Measurements from ENCODE around the gene VTI1A.

VTI1A gene

GRCh38 chr10:112628951-112629609 lies 182.1 kb downstream of the VTI1A start:
- H2AFZ ChIP-seq (ENCODE audit: low read depth), result no peak overlapping the region
- no peak overlapping the region for H3K4me3 ChIP-seq (IDR thresholded peaks at IDR 0.05; ENCODE audit: insufficient read depth, low read depth, low read length)
- H3K79me2 ChIP-seq (ENCODE audit: insufficient read depth, low read depth), result no peaks in the 10 kb centered on the region
- no peak for TF ChIP-seq CTCF (conservative IDR thresholded peaks at IDR 0.05; ENCODE audit: low read depth, low read length)
- H3K4me1 ChIP-seq (ENCODE audit: low read depth, poor library complexity, severe bottlenecking), result no peaks in the 10 kb centered on the region
- H4K20me1 ChIP-seq (ENCODE audit: insufficient read depth), result no peaks in the 10 kb centered on the region
- no peaks in the 10 kb centered on the region for H3K27me3 ChIP-seq (ENCODE audit: insufficient read depth, low read depth)
- no peaks in the 10 kb centered on the region for H3K36me3 ChIP-seq (ENCODE audit: insufficient read depth)
- no peak overlapping the region for H3K4me2 ChIP-seq
- H3K9ac ChIP-seq, result no peak overlapping the region
- no peak overlapping the region for H3K27ac ChIP-seq

- TF ChIP-seq CTCF (conservative IDR thresholded peaks at IDR 0.05; ENCODE audit: low read depth, low read length), result no peak
- H3K9ac ChIP-seq, result no peak overlapping the region
- no peaks in the 10 kb centered on the region for H3K79me2 ChIP-seq (ENCODE audit: insufficient read depth, low read depth)
- no peak overlapping the region for H3K27ac ChIP-seq
- H2AFZ ChIP-seq (ENCODE audit: low read depth), result no peak overlapping the region
- H3K27me3 ChIP-seq (ENCODE audit: insufficient read depth, low read depth), result no peaks in the 10 kb centered on the region
- no peaks in the 10 kb centered on the region for H3K4me1 ChIP-seq (ENCODE audit: low read depth, poor library complexity, severe bottlenecking)
- H3K36me3 ChIP-seq (ENCODE audit: insufficient read depth), result no peaks in the 10 kb centered on the region
- no peak overlapping the region for H3K4me2 ChIP-seq
- H3K4me3 ChIP-seq (IDR thresholded peaks at IDR 0.05; ENCODE audit: insufficient read depth, low read depth, low read length), result no peak overlapping the region
- H4K20me1 ChIP-seq (ENCODE audit: insufficient read depth), result no peaks in the 10 kb centered on the region
These were observed 184.7 kb downstream of the VTI1A start for GRCh38 chr10:112631501-112632400.

GRCh38 chr10:112634096-112634830 lies 187.2 kb downstream of the VTI1A start:
- H3K79me2 ChIP-seq (ENCODE audit: insufficient read depth, low read depth), result no peaks in the 10 kb centered on the region
- no peak overlapping the region for H3K27ac ChIP-seq
- H3K4me1 ChIP-seq (ENCODE audit: low read depth, poor library complexity, severe bottlenecking), result no peaks in the 10 kb centered on the region
- no peak for TF ChIP-seq CTCF (conservative IDR thresholded peaks at IDR 0.05; ENCODE audit: low read depth, low read length)
- H3K36me3 ChIP-seq (ENCODE audit: insufficient read depth), result no peaks in the 10 kb centered on the region
- no peak overlapping the region for H3K9ac ChIP-seq
- H2AFZ ChIP-seq (ENCODE audit: low read depth), result no peak overlapping the region
- H3K4me3 ChIP-seq (IDR thresholded peaks at IDR 0.05; ENCODE audit: insufficient read depth, low read depth, low read length), result no peak overlapping the region
- no peaks in the 10 kb centered on the region for H4K20me1 ChIP-seq (ENCODE audit: insufficient read depth)
- H3K4me2 ChIP-seq, result no peak overlapping the region
- no peaks in the 10 kb centered on the region for H3K27me3 ChIP-seq (ENCODE audit: insufficient read depth, low read depth)

GRCh38 chr10:112637901-112638300 lies 190.9 kb downstream of the VTI1A start:
- no peaks in the 10 kb centered on the region for H4K20me1 ChIP-seq (ENCODE audit: insufficient read depth)
- H3K4me2 ChIP-seq, result no peak overlapping the region
- H3K4me1 ChIP-seq (ENCODE audit: low read depth, poor library complexity, severe bottlenecking), result no peaks in the 10 kb centered on the region
- no peak overlapping the region for H3K9ac ChIP-seq
- TF ChIP-seq CTCF (conservative IDR thresholded peaks at IDR 0.05; ENCODE audit: low read depth, low read length), result no peak
- H3K4me3 ChIP-seq (IDR thresholded peaks at IDR 0.05; ENCODE audit: insufficient read depth, low read depth, low read length), result no peak overlapping the region
- H3K27me3 ChIP-seq (ENCODE audit: insufficient read depth, low read depth), result no peaks in the 10 kb centered on the region
- no peaks in the 10 kb centered on the region for H3K79me2 ChIP-seq (ENCODE audit: insufficient read depth, low read depth)
- no peak overlapping the region for H2AFZ ChIP-seq (ENCODE audit: low read depth)
- H3K27ac ChIP-seq, result no peak overlapping the region
- no peaks in the 10 kb centered on the region for H3K36me3 ChIP-seq (ENCODE audit: insufficient read depth)
